ENCODE measurements around the gene VPS36.

- TF ChIP-seq POLR2A (IDR thresholded peaks at IDR 0.05; ENCODE audit: low read depth, low read length) (no peak), POLR2AphosphoS5 (IDR thresholded peaks at IDR 0.05; ENCODE audit: low read depth, low read length) (no peak), TAF1 (IDR thresholded peaks at IDR 0.05; ENCODE audit: borderline replicate concordance, low read depth, low read length) (no peak)
Measured at GRCh38 chr13:52459668-52460067, 9.2 kb upstream of the VPS36 start.
